ENCODE data around the gene NAT14. TPM values are rescaled to one million over a fixed set of nuclear protein-coding genes. Genes with fewer than 3 reads are reported as not detected.
A peak's percentile ranks its signal among the peaks of the same experiment; 100 is the strongest.

The NAT14 gene
- total RNA-seq, 1 experiment from 2014 or later, result 55.3 TPM

- ChIA-PET CTCF (interaction anchor here (1.1 to 1.4 kb wide), 2 partner anchors 9 to 31 kb away, joined by 3 to 6 read pairs; no protein-coding TSS in a partner anchor), RAD21 (ENCODE audit: low non-redundant PET in 1 of 2, low total read pairs in 2 of 2, uncharacterized antibody in 2 of 2, unreplicated experiment in 2 of 2) (no interaction called here), POLR2A (interaction anchor here (0.7 kb wide), 1 partner anchor 268 kb away, joined by 3 read pairs; no protein-coding TSS in a partner anchor)
- H3K4me2 ChIP-seq (ENCODE audit: low read length), result no peak overlapping the region
- H3K4me3 ChIP-seq (replicated peaks in 1 of 2; ENCODE audit: low read depth in 1 of 2, low read length in 2 of 2), result no peak overlapping the region
- H3K27me3 ChIP-seq (ENCODE audit: insufficient read depth, low read length), result no peaks in the 10 kb centered on the region
- ATAC-seq, result peak; percentile 82
- H4K20me1 ChIP-seq (ENCODE audit: insufficient read depth), result no peaks in the 10 kb centered on the region
- H3K9me3 ChIP-seq (ENCODE audit: control insufficient read depth in 1 of 2, insufficient read depth in 1 of 2, low read depth in 1 of 2, low read length in 2 of 2), result no peaks in the 10 kb centered on the region
- no TSS peak for BruUV-seq (replicated peaks)
- no peak overlapping the region for H2AFZ ChIP-seq (ENCODE audit: low read depth, low read length, poor library complexity, severe bottlenecking)
- no peaks in the 10 kb centered on the region for H3K9me2 ChIP-seq (ENCODE audit: insufficient read depth)
- intact Hi-C loops (cut with micrococcal nuclease), result no loop called here
- H3K36me3 ChIP-seq (ENCODE audit: control insufficient read depth in 1 of 2, insufficient read depth in 2 of 2, low read length in 2 of 2), result no peaks in the 10 kb centered on the region
- no peak overlapping the region for H3K9ac ChIP-seq (ENCODE audit: low read length)
- H3K27ac ChIP-seq (ENCODE audit: low read depth, low read length), result no peak overlapping the region
- no peaks in the 10 kb centered on the region for H3K79me2 ChIP-seq (ENCODE audit: insufficient read depth, low read length)
- DNase-seq (ENCODE audit: low read depth, low spot score), result peak; percentile 40
- peaks cover 0 to 14% of the 10 kb centered on the region in 2 experiments; a peak in 2 of 4 replicates for H3K4me1 ChIP-seq (ENCODE audit: control insufficient read depth in 1 of 2, insufficient read depth in 2 of 2, low read length in 2 of 2)
- no peak for TF ChIP-seq SIN3A (IDR thresholded peaks at IDR 0.05; ENCODE audit: low read depth)
- no peak for TF ChIP-seq POLR2AphosphoS5 (IDR thresholded peaks at IDR 0.05; ENCODE audit: low read depth, low read length)
- no peak for TF ChIP-seq CEBPB (IDR thresholded peaks at IDR 0.05; ENCODE audit: low read depth)
- no peak for TF ChIP-seq EZH2 (IDR thresholded peaks at IDR 0.05)
- no peak for TF ChIP-seq EGR1 (IDR thresholded peaks at IDR 0.05; ENCODE audit: low read depth)
- no peak for TF ChIP-seq FOSL1 (IDR thresholded peaks at IDR 0.05; ENCODE audit: low read depth)
- TF ChIP-seq RAD21 (IDR thresholded peaks at IDR 0.05; ENCODE audit: low read depth), result no peak
- no peak for TF ChIP-seq SRF (IDR thresholded peaks at IDR 0.05; ENCODE audit: low read depth)
- TF ChIP-seq CBX3 (IDR thresholded peaks at IDR 0.05; ENCODE audit: low read depth), result no peak
- no peak; the same call in none of the 2 replicates for TF ChIP-seq REST (IDR thresholded peaks at IDR 0.05; ENCODE audit: low read depth)
- no peak for TF ChIP-seq ATF3 (IDR thresholded peaks at IDR 0.05)
- TF ChIP-seq ZNF274 (IDR thresholded peaks at IDR 0.05; ENCODE audit: low read depth, low read length), result no peak
- no peak for TF ChIP-seq CTCF (IDR thresholded peaks at IDR 0.05 in 2 of 3, conservative IDR thresholded peaks at IDR 0.05 in 1 of 3; ENCODE audit: borderline replicate concordance in 1 of 3, insufficient read depth in 1 of 3, low read depth in 2 of 3, low read length in 2 of 3)
- no peak for TF ChIP-seq POLR2A (IDR thresholded peaks at IDR 0.05; ENCODE audit: borderline replicate concordance, extremely low read depth, insufficient read depth, insufficient read length)
- TF ChIP-seq EZH2phosphoT487 (IDR thresholded peaks at IDR 0.05; ENCODE audit: borderline replicate concordance), result no peak
- no peak for TF ChIP-seq ELF1 (IDR thresholded peaks at IDR 0.05; ENCODE audit: borderline replicate concordance, low read depth)
- no peak for TF ChIP-seq YY1 (IDR thresholded peaks at IDR 0.05; ENCODE audit: extremely low read depth, insufficient replicate concordance, low read depth, low read length)
- TF ChIP-seq JUND (IDR thresholded peaks at IDR 0.05), result no peak
These were observed 47.6 kb upstream of the NAT14 start for GRCh38 chr19:55437410-55437809.
